Measurements from ENCODE around the gene ZNF423.

- TF ChIP-seq GATA2 (IDR thresholded peaks at IDR 0.05; ENCODE audit: low read depth, low read length) (peak; percentile 64), GATA3 (IDR thresholded peaks at IDR 0.05; ENCODE audit: low read depth, low read length) (no peak; the same call in none of the 2 replicates)
Observed at GRCh38 chr16:49531931-49532840, 323.7 kb downstream of the ZNF423 start.

All from SH-SY5Y (cell line).